BE2C (cell line): ENCODE results near the gene ST8SIA5.

Source experiments
- DNase-seq: peaks from one replicate; pipeline ENCODE4 v3.0.0-alpha.2; 2020
- H3K27me3 ChIP-seq: fragments of 250-450 bp; sonication (Bioruptor Pico); 2 replicates; pipeline ENCODE4 v1.5.1; 2020; ENCODE audit warnings: mild to moderate bottlenecking
- H3K36me3 ChIP-seq: fragments of 250-450 bp; sonication (Bioruptor Pico); 2 replicates; pipeline ENCODE4 v1.5.1; 2020; ENCODE audit warnings: mild to moderate bottlenecking
- H3K4me1 ChIP-seq: fragments of 250-450 bp; sonication (Bioruptor Pico); 2 replicates; pipeline ENCODE4 v1.5.1; 2020
- H3K4me3 ChIP-seq: 2 replicates; pipeline ENCODE4 v1.5.1; 2011; ENCODE audit warnings: low read depth, low read length
- H3K9me3 ChIP-seq: fragments of 250-450 bp; sonication (Bioruptor Pico); 2 replicates; pipeline ENCODE4 v1.5.1; 2020
- CTCF ChIP-seq: IDR thresholded peaks from 2 replicates; pipeline ENCODE4 v1.5.1; 2012; ENCODE audit warnings: mild to moderate bottlenecking, low read depth, low read length

Gene ST8SIA5

GRCh38 chr18:46641917-46642316 is 114.9 kb downstream of the ST8SIA5 start:
- Histone ChIP-seq H3K36me3 (no peaks in the 10 kb centered on the region), H3K27me3 (no peaks in the 10 kb centered on the region), H3K9me3 (no peaks in the 10 kb centered on the region), H3K4me3 (no peak overlapping the region), H3K4me1 (no peaks in the 10 kb centered on the region)
- no peak for TF ChIP-seq CTCF
- no peak for DNase-seq

GRCh38 chr18:46639386-46639785 is 117.5 kb downstream of the ST8SIA5 start:
- Histone ChIP-seq H3K27me3 (no peaks in the 10 kb centered on the region), H3K36me3 (no peaks in the 10 kb centered on the region), H3K9me3 (no peaks in the 10 kb centered on the region), H3K4me3 (no peak overlapping the region), H3K4me1 (no peaks in the 10 kb centered on the region)
- TF ChIP-seq CTCF: no peak
- no peak for DNase-seq

- DNase-seq: no peak
- Histone ChIP-seq H3K4me3 (no peak overlapping the region), H3K36me3 (no peaks in the 10 kb centered on the region), H3K27me3 (no peaks in the 10 kb centered on the region), H3K9me3 (no peaks in the 10 kb centered on the region), H3K4me1 (no peaks in the 10 kb centered on the region)
- TF ChIP-seq CTCF: no peak
These were observed 120.7 kb downstream of the ST8SIA5 start for GRCh38 chr18:46636040-46636630.

- TF ChIP-seq CTCF: no peak
- no peaks in the 10 kb centered on the region for H3K4me1 ChIP-seq
- no peaks in the 10 kb centered on the region for H3K27me3 ChIP-seq
- H3K4me3 ChIP-seq: no peak overlapping the region
- no peaks in the 10 kb centered on the region for H3K9me3 ChIP-seq
- no peak for DNase-seq
- H3K36me3 ChIP-seq: no peaks in the 10 kb centered on the region
These were observed 124.3 kb downstream of the ST8SIA5 start for GRCh38 chr18:46632401-46633071.

GRCh38 chr18:46630991-46631390 is 125.9 kb downstream of the ST8SIA5 start:
- Histone ChIP-seq H3K4me3 (no peak overlapping the region), H3K4me1 (no peaks in the 10 kb centered on the region), H3K27me3 (no peaks in the 10 kb centered on the region), H3K36me3 (no peaks in the 10 kb centered on the region), H3K9me3 (no peaks in the 10 kb centered on the region)
- DNase-seq: no peak
- TF ChIP-seq CTCF: no peak

- no peak for DNase-seq
- no peaks in the 10 kb centered on the region for H3K27me3 ChIP-seq
- H3K4me3 ChIP-seq: no peak overlapping the region
- no peak for TF ChIP-seq CTCF
- no peaks in the 10 kb centered on the region for H3K9me3 ChIP-seq
- no peaks in the 10 kb centered on the region for H3K4me1 ChIP-seq
- no peaks in the 10 kb centered on the region for H3K36me3 ChIP-seq
These were observed 126.7 kb downstream of the ST8SIA5 start for GRCh38 chr18:46630160-46630559.
